ENCODE results near the gene ALX1. TPM values are rescaled to one million over a fixed set of nuclear protein-coding genes. Genes with fewer than 3 reads are reported as not detected.

The ALX1 gene
- total RNA-seq, 1 experiment from 2014 or later, result 0.74 TPM

DNA sequence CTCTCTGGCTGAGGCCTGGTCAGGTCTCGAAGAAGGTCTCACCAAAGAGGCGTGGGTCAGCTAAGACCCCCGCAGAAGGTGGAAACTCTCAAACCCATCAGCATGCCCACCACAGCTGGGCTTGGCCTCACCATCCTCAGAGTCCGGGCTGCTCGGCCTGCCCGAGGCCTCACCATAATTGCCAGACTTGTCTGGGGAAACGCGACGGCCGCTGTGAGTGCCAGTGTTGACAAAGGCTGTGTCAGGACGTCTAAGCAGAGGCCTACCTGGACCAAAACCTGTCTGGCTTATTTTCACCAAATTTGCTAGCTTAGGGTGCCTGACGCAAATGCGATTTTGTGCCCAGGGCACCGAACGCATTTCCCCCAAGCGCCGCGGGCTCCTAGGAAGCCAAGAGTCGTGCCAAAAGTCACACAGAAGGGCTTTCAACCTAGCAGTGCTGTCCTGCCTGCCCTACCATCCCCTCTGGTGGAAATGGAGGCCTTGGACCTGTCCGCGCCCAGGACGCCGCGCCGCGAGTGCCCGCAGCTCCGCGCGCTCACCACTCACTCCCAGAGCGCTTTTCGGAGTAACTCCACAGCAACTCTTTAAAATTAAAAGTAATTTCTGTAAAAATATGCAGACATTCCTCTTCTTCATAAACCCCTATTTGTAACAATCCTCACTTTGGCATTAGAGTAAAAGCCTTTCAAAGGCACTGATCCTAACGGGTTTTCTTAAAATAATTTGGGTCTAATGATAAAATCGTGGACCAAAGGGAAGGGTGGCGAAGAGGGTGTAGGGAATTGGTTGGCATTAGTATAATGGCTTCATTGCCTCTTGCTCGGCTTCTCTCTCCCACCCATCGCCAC, 1.2 kb upstream of the ALX1 start:
- ChIA-PET CTCF (interaction anchor here (0.9 to 1.9 kb wide), 5 partner anchors 31 to 202 kb away, joined by 3 to 10 read pairs (median 5); no protein-coding TSS in a partner anchor), POLR2A (no interaction called here)
- peak; percentile 1 for ATAC-seq
- no peak overlapping the region for H3K27ac Mint-ChIP-seq
- TF ChIP-seq SMAD3 (CRISPR knock-in tag; IDR thresholded peaks at IDR 0.05; ENCODE audit: borderline replicate concordance) (no peak), SMAD4 (CRISPR knock-in tag; IDR thresholded peaks at IDR 0.05) (no peak), ZNF121 (CRISPR knock-in tag; IDR thresholded peaks at IDR 0.05) (no peak)
- TF ChIP-seq, protein P1, sequence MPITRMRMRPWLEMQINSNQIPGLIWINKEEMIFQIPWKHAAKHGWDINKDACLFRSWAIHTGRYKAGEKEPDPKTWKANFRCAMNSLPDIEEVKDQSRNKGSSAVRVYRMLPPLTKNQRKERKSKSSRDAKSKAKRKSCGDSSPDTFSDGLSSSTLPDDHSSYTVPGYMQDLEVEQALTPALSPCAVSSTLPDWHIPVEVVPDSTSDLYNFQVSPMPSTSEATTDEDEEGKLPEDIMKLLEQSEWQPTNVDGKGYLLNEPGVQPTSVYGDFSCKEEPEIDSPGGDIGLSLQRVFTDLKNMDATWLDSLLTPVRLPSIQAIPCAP (CRISPR knock-in tag; IDR thresholded peaks at IDR 0.05), result no peak
- TF ChIP-seq, protein P2, sequence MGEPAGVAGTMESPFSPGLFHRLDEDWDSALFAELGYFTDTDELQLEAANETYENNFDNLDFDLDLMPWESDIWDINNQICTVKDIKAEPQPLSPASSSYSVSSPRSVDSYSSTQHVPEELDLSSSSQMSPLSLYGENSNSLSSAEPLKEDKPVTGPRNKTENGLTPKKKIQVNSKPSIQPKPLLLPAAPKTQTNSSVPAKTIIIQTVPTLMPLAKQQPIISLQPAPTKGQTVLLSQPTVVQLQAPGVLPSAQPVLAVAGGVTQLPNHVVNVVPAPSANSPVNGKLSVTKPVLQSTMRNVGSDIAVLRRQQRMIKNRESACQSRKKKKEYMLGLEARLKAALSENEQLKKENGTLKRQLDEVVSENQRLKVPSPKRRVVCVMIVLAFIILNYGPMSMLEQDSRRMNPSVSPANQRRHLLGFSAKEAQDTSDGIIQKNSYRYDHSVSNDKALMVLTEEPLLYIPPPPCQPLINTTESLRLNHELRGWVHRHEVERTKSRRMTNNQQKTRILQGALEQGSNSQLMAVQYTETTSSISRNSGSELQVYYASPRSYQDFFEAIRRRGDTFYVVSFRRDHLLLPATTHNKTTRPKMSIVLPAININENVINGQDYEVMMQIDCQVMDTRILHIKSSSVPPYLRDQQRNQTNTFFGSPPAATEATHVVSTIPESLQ (CRISPR knock-in tag; IDR thresholded peaks at IDR 0.05), result no peak
- H3K4me3 Mint-ChIP-seq, result peak overlapping the region; percentile 98
- no peaks in the 10 kb centered on the region for H3K36me3 Mint-ChIP-seq
- no peaks in the 10 kb centered on the region for H3K9me3 Mint-ChIP-seq
- H3K27me3 Mint-ChIP-seq (ENCODE audit: low read depth), result peaks cover 82% of the 10 kb centered on the region
- DNase-seq (ENCODE audit: low spot score), result no peak
- H3K4me1 Mint-ChIP-seq, result peaks cover 43% of the 10 kb centered on the region

DNA sequence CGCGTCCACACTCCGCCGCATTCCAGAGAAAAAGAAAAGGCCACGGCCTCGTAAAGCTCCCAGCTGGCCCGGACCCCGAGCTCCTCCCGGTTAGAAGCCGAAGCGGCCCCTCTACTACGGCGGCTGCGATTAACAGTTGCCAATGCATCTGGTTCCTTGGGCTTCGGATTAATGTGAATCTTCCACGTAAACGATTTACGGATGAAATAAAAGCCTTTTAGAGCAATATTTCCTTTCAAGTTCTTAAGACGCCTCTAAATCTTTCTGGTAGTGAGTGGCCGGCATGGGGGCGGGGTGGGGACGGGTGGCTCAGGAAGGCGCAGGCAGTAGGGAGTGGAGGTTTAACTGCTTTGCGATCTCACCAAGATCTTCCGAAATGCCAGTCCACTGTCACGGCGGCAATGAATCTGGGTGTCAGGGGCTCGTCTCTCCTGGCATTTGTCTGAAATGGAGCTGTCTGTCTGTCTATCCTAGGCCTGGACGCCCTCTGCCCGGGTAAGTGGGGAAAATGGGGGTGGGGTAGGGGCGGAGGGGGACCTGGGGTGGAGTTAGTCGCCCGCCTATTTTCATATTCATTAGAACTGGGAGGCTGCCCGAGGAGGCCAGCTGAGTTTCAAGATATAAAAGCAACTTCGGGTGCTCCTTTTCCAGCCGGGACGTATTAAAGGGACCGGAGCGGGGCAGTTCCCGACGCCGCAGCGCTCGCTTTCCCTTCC, 413 bp upstream of the ALX1 start:
- no peaks in the 10 kb centered on the region for H3K36me3 Mint-ChIP-seq
- peak; percentile 2; the same call in 1 of the 2 replicates for ATAC-seq
- DNase-seq (ENCODE audit: low spot score), result peak; percentile 42
- CTCF ChIA-PET, result interaction anchor here (1.4 kb wide), 1 partner anchor 30 kb away, joined by 3 read pairs; no protein-coding TSS in a partner anchor
- H3K4me3 Mint-ChIP-seq, result peak overlapping the region; percentile 98
- POLR2A ChIA-PET, result interaction anchor here (0.5 to 0.7 kb wide), 3 partner anchors 9 to 247 kb away, joined by 3 to 4 read pairs (median 3); no protein-coding TSS in a partner anchor
- no peaks in the 10 kb centered on the region for H3K9me3 Mint-ChIP-seq
- peaks cover 36% of the 10 kb centered on the region for H3K4me1 Mint-ChIP-seq
- TF ChIP-seq, protein P3, sequence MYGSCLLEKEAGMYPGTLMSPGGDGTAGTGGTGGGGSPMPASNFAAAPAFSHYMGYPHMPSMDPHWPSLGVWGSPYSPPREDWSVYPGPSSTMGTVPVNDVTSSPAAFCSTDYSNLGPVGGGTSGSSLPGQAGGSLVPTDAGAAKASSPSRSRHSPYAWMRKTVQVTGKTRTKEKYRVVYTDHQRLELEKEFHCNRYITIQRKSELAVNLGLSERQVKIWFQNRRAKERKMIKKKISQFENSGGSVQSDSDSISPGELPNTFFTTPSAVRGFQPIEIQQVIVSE (CRISPR knock-in tag; IDR thresholded peaks at IDR 0.05; ENCODE audit: borderline replicate concordance), result no peak
- TF ChIP-seq, protein P4, sequence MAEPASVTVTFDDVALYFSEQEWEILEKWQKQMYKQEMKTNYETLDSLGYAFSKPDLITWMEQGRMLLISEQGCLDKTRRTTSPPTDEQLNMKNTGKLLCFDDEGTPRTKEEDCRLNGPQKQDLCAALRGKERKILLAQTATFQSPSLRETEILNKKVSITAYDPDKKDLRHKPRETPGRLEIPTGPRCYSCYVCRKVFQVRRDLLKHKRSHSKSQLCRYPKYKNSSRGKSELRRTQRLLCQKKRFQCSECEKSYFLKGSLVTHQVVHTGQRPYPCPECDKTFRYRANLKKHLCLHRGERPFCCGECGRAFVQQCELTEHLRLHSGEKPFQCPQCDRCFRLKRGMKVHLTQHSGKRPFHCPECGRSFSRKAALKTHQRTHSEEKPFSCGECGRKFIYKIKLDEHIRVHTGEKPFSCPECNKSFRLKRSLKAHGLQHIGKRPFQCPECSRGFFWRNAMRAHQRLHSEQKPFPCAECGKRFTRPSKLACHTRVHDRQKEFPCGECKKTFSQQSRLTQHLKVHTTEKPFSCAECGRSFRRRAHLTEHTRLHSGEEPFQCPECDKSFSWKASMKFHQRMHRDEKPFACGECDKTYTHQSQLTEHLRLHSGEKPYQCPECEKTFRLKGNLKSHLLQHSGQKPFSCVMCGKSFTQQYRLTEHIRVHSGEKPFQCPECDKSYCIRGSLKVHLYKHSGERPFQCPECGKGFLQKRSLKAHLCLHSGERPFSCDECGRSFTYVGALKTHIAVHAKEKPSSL (CRISPR knock-in tag; conservative IDR thresholded peaks at IDR 0.05), result no peak
- TF ChIP-seq SP1 (CRISPR knock-in tag; conservative IDR thresholded peaks at IDR 0.05) (no peak), FOXP1 (CRISPR knock-in tag; IDR thresholded peaks at IDR 0.05; ENCODE audit: borderline replicate concordance) (no peak), FOXK1 (CRISPR knock-in tag; IDR thresholded peaks at IDR 0.05) (no peak)
- peaks cover 74% of the 10 kb centered on the region for H3K27me3 Mint-ChIP-seq (ENCODE audit: low read depth)
- H3K27ac Mint-ChIP-seq, result no peak overlapping the region

DNA sequence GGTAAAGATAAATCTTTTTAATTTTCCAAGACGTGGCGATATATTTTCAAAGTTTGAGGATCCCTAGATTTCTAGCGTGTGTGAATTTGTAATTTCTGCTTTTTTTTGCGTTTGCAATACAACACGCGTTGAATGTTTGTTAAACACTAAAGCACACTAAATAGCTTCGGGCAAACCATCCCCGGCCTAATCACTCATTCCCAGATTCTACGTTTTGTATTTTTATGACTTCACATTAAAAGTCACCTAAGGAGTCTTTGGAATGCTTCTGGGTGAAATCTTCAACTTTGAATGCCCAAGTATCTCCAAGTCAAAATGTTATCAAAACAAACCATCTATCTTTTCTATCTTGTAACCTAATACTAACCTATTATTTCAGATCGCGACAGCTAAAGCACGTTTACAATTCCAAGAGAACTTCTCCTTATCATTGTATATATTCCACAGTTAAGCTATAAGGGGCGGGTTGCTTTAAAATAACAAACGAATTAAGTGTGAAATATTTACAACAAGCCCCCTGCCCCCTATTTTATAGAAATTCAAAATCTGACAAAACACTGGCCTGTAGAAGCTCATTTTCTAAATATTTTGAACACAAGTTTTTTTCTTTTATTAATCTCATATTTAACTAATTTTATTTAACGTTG, 1.1 kb downstream of the ALX1 start:
- Mint-ChIP-seq H3K27me3 (ENCODE audit: low read depth) (peaks cover 59% of the 10 kb centered on the region), H3K36me3 (no peaks in the 10 kb centered on the region), H3K27ac (peak overlapping the region; percentile 99), H3K4me3 (peak overlapping the region; percentile 98), H3K4me1 (peaks cover 30% of the 10 kb centered on the region), H3K9me3 (no peaks in the 10 kb centered on the region)
- CTCF ChIA-PET, result interaction anchor here (0.9 to 1.0 kb wide), 2 partner anchors 43 to 204 kb away, joined by 3 read pairs; no protein-coding TSS in a partner anchor
- POLR2A ChIA-PET, result no interaction called here
- no peak for DNase-seq (ENCODE audit: low spot score)
- ATAC-seq, result no peak
- TF ChIP-seq KAT7 (CRISPR knock-in tag; IDR thresholded peaks at IDR 0.05; ENCODE audit: borderline replicate concordance), result no peak
- TF ChIP-seq, protein P5, sequence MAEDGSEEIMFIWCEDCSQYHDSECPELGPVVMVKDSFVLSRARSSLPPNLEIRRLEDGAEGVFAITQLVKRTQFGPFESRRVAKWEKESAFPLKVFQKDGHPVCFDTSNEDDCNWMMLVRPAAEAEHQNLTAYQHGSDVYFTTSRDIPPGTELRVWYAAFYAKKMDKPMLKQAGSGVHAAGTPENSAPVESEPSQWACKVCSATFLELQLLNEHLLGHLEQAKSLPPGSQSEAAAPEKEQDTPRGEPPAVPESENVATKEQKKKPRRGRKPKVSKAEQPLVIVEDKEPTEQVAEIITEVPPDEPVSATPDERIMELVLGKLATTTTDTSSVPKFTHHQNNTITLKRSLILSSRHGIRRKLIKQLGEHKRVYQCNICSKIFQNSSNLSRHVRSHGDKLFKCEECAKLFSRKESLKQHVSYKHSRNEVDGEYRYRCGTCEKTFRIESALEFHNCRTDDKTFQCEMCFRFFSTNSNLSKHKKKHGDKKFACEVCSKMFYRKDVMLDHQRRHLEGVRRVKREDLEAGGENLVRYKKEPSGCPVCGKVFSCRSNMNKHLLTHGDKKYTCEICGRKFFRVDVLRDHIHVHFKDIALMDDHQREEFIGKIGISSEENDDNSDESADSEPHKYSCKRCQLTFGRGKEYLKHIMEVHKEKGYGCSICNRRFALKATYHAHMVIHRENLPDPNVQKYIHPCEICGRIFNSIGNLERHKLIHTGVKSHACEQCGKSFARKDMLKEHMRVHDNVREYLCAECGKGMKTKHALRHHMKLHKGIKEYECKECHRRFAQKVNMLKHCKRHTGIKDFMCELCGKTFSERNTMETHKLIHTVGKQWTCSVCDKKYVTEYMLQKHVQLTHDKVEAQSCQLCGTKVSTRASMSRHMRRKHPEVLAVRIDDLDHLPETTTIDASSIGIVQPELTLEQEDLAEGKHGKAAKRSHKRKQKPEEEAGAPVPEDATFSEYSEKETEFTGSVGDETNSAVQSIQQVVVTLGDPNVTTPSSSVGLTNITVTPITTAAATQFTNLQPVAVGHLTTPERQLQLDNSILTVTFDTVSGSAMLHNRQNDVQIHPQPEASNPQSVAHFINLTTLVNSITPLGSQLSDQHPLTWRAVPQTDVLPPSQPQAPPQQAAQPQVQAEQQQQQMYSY (CRISPR knock-in tag; IDR thresholded peaks at IDR 0.05), result no peak
- TF ChIP-seq, protein P6, sequence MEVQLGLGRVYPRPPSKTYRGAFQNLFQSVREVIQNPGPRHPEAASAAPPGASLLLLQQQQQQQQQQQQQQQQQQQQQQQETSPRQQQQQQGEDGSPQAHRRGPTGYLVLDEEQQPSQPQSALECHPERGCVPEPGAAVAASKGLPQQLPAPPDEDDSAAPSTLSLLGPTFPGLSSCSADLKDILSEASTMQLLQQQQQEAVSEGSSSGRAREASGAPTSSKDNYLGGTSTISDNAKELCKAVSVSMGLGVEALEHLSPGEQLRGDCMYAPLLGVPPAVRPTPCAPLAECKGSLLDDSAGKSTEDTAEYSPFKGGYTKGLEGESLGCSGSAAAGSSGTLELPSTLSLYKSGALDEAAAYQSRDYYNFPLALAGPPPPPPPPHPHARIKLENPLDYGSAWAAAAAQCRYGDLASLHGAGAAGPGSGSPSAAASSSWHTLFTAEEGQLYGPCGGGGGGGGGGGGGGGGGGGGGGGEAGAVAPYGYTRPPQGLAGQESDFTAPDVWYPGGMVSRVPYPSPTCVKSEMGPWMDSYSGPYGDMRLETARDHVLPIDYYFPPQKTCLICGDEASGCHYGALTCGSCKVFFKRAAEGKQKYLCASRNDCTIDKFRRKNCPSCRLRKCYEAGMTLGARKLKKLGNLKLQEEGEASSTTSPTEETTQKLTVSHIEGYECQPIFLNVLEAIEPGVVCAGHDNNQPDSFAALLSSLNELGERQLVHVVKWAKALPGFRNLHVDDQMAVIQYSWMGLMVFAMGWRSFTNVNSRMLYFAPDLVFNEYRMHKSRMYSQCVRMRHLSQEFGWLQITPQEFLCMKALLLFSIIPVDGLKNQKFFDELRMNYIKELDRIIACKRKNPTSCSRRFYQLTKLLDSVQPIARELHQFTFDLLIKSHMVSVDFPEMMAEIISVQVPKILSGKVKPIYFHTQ (CRISPR knock-in tag; IDR thresholded peaks at IDR 0.05), result no peak
- no peak for TF ChIP-seq SP1 (CRISPR knock-in tag; conservative IDR thresholded peaks at IDR 0.05)
- TF ChIP-seq JUN (CRISPR knock-in tag; IDR thresholded peaks at IDR 0.05), result no peak

All from WTC11 (cell line).